Liver (tissue), 2 donors: ENCODE results near the gene CFAP299.

Experiments
- YY1 ChIP-seq: IDR thresholded peaks from 2 replicates; pipeline ENCODE4 v1.6.1; 2016; ENCODE audit warnings: antibody characterized with exemption, mild to moderate bottlenecking
- TF ChIP-seq, protein P1 (sequence below): fragments of 150-350 bp; IDR thresholded peaks from 2 replicates; pipeline ENCODE4 v1.5.1; 2017; ENCODE audit warnings: improper control_type of control experiment, low read depth, low read length; ENCODE audit not compliant: missing input control
- donor health status: healthy.

DNA sequence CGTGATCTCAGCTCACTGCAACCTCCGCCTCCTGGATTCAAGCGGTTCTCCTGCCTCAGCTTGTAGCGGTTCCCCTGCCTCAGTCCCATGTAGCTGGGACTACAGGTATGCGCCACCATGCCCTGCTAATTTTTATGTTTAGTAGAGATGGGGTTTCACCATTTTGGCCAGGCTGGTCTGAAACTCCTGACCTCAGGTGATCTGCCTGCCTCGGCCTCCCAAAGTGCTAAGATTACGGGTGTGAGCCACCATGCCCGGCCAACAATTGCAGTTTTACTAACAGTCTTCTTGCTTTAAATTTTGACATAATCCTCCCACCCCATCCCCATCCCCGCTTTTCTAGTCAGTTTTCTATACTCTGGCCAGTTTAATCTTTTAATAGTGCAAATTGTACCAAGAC, 112.0 kb downstream of the CFAP299 start:
- no peak for TF ChIP-seq YY1
- TF ChIP-seq, protein P1, sequence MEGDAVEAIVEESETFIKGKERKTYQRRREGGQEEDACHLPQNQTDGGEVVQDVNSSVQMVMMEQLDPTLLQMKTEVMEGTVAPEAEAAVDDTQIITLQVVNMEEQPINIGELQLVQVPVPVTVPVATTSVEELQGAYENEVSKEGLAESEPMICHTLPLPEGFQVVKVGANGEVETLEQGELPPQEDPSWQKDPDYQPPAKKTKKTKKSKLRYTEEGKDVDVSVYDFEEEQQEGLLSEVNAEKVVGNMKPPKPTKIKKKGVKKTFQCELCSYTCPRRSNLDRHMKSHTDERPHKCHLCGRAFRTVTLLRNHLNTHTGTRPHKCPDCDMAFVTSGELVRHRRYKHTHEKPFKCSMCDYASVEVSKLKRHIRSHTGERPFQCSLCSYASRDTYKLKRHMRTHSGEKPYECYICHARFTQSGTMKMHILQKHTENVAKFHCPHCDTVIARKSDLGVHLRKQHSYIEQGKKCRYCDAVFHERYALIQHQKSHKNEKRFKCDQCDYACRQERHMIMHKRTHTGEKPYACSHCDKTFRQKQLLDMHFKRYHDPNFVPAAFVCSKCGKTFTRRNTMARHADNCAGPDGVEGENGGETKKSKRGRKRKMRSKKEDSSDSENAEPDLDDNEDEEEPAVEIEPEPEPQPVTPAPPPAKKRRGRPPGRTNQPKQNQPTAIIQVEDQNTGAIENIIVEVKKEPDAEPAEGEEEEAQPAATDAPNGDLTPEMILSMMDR, result no peak
